HG03520 (cell line): ENCODE measurements around the gene RHBDL1.
"Not testable (repeated sequence)": the region's sequence is repeated elsewhere in the genome, so short reads cannot be mapped to it uniquely, and the experiment has no call there.

ENCODE experiments used
- ATAC-seq: cut with Tn5 transposase; IDR thresholded peaks from one replicate; pipeline ENCODE4 v1.9.1; 2021; ENCODE audit warnings: mild to moderate bottlenecking, moderate library complexity; ENCODE audit not compliant: unreplicated experiment

The RHBDL1 gene

GRCh38 chr16:684071-684794 is 8.8 kb downstream of the RHBDL1 start, which contains the start of gene JMJD8:
TSS of gene JMJD8 (minus strand) at chr16:684334. CDS start at chr16:684319, 15 bp downstream.
- ATAC-seq, result peak; percentile 69

DNA sequence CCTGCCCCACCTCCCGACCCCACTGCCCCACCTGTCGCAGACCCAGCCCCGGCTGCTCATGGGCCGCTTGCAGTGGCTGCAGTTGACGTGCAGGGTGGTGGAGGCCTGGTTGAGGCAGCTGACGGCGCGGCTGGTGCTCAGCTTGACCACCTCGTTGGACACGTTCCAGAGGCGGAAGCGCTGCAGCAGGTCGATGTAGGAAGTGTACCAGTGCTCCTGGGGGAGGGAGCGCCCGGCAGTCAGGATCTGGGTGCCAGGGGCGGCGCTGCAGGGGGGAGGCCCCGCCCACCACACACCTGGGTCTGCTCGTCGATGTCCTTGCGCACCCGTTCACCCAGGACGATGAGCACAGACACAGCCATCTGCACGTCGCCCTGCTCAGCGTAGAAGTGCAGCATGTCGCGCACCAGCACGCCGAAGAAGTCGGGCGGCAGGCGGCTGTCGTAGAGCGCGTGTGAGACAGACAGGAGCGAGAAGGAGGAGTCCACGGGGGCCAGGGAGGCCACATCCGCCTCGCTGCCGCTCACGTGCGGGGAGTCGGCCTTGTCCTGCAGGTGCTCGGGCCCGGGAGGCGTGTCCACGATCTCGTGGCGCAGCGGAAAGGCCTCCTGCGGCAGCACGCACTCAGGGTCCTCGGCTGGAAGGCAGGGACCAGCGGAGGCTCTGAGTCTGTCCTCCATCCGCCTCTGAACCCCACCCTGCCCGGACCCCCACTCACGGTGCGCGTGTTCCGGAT is 9.7 kb downstream of the RHBDL1 start:
- no peak for ATAC-seq

GRCh38 chr16:685967-686366 is 10.5 kb downstream of the RHBDL1 start:
- no peak for ATAC-seq

DNA sequence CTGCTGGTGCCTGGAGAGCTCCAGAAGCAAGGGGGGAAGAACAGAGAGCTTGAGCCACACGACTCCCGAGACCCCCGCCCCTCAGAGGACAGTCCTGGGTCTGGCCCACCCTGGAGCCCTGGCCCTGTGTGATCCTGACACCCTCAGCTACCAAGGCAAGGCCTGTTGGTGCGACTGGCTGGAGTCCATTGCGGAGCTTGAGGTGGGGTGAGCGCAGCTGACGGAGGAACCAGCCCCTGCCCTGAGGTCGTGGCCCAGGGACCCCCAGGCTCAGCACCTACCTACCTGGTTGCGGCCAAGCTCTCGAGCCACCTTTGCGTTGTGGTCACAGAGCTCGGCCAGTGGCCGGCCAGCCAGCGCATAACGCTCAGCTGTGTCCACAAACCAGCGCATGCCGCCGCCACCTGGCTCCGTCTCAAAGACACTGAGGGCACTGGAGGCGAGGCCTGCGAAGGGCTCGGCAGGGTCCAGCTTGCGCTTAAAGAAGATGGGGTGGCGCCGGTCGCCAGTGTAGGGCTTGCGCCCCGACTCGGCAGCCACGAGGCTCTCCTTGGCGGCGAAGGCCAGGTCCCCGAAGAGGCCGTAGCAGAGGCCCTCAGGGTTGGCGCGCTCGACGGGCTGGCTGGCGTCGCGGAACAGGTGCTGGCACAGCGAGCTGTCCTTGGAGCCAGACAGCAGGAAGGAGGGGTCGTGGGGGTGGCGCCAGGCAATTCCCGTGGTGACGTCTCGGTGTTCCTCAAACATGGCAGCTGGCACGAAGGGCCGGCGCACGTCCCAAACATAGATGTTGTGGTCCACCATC is 11.2 kb downstream of the RHBDL1 start:
- no peak for ATAC-seq

DNA sequence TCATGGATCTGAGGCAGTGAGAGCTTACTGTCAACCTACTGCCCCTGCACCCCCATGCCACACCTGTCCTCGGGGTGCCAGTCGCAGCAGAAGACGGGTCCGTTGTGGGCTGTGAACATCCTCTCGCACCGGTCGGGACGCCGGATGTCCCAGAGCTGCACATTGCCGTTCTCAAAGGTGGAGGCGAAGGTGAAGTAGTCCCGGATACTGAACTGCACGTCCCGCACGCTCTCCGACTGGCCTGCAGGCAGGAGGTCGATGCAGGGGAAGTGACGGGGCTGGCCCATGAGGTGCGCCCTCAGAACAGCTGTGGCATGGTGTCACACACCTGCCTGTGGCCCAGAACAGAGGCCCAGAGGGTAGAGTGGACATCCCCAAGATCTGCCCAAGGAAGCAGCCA is 12.0 kb downstream of the RHBDL1 start:
- no peak for ATAC-seq

DNA sequence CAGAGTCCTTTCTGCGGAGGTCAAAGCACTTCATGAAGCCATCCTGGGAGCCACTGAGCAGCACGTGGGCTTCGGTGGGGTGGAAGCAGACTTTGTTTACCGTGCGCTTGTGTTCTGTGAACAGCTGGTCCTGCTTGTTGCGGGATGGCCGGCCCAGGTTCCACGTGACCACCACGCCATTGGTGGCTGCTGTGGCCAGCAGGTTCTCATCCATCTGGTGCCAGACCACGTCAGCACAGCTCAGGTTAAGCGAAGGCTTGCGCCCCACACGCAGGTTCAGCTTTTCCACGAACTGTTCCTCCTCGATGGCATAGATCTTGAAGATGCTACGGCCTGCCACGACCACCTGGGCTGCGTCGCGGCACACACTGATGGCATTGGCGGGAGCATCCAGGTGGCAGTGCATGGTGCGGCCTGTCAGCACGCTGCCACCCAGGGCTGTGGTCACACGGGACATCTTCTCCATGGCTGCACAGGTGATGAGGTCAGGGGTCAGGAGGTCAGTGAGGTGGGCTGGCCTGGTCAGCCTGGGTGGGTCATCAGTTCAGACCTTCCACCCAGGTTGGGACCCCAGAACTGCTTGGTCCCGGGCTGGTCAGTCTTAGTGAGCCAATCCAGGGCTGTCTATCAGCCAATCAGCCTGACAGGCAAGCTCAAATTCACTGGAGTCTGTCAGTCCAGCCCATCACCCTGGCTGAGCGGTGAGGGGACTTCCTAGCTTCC is 13.9 kb downstream of the RHBDL1 start:
- no peak for ATAC-seq

GRCh38 chr16:691242-691641 is 15.8 kb downstream of the RHBDL1 start:
- not testable (repeated sequence) for ATAC-seq

GRCh38 chr16:692356-693108 is 17.1 kb downstream of the RHBDL1 start:
- no peak for ATAC-seq

GRCh38 chr16:693364-693763 is 17.9 kb downstream of the RHBDL1 start:
- no peak for ATAC-seq

DNA sequence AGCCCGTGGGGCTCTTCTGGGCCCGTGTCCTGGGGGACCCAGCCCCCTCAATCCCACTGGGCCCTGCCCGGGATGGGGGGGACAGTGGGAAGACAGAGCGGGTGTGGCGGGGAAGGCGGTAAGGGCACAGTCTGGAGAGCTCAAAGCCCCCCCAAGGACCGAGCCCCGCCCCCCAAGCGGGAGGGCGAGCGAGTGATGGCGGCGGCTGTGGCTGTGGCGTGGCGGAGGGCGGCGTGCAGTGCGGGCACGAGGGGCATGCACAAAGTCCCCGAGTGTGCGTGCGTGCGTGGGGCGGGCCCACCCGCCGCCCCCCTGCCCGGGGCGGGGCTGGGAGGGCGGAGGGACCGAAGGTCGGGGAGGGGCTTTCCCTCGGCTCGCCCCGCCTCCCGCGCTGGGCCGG is 18.3 kb downstream of the RHBDL1 start:
- ATAC-seq, result no peak

DNA sequence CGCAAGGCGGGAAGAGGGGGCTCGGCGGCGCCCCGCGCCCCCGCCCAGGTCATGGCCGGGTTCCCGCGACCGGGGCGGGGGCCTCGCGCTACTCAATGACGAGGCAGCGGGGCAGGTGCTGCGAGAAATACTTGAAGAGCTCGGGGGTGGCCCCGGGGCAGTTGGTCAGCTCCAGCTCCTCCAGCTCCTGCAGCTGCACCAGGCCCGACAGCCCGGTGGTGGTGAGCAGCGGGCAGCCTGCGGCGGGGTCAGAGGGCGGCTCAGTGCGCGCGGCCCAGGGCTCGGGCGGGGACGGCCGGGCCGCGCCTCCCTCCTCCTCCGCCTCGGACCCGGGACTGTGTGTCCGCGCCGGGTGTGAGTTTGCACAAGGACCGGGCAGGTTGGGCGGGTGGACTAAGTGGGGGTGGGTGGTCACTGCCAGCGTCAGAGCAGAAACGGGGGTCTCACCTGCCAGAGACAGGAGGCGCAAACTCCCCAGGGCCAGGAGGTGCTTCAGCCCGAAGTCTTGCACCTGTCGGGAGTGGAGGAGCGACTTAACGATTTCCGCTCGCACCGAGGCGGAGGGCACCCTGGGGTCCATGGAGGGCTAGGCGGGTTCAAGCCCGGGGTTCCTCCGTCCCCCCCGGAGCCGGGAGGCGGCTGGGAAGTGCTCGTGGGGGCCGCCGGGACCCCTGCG is 18.9 kb downstream of the RHBDL1 start:
- no peak for ATAC-seq

DNA sequence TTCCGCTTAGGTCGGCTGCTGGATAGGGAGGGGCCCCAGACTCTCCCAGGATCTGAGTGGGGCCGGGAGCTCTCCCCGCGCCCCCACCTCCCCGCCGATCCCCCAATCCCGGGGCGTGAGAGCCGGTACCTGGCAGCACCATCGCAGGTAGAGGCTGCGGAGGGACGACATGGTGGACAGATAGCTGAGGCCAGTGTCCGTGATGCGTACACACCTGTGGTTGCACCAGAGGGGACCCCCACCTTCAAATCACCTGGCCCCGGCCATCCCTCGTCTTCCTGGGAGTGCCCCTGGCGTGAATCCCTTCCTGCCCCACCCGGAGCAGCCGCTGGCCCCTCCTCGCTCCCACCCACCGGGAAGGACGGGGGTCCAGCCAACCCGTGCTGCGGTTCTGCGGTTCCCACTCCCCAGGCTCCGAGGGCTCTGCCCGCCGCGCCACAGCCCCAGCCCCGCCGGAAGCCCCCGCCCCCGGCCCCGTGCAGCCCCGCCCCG is 19.4 kb downstream of the RHBDL1 start:
- ATAC-seq, result no peak

DNA sequence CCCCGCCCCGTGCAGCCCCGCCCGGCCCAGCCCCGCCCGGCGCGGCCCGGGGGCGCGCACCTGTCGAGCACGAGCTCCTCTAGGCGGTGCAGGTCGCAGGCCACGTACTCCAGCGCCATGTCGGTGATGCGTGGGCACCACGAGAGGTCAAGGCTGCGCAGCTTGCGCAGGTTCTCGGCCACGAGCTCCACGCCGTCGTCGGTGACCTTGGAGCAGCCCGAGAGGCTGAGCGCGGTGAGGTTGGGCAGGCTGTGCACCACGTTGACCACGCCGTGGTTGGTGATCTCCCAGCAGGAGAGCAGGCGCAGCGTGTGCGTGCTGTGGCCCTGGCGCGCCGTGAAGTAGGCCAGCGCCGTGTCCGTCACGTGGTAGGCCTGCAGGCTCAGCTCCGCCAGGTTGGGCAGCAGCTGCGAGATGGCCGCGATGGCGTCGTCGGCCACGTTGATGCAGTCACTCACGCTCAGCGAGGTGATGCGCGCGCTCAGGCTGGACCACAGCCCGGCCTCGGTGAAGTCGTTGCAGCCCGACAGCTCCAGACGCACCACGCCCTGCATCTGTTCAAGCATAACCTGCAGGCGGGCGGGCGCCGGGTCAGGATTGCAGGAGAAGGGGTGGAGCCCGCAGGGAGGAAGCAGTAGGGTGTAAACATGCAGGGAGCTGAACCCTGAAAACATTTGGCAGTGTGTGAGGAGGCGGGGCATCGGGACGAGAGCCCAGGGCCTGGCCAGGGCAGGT is 20.1 kb downstream of the RHBDL1 start:
- no peak for ATAC-seq

DNA sequence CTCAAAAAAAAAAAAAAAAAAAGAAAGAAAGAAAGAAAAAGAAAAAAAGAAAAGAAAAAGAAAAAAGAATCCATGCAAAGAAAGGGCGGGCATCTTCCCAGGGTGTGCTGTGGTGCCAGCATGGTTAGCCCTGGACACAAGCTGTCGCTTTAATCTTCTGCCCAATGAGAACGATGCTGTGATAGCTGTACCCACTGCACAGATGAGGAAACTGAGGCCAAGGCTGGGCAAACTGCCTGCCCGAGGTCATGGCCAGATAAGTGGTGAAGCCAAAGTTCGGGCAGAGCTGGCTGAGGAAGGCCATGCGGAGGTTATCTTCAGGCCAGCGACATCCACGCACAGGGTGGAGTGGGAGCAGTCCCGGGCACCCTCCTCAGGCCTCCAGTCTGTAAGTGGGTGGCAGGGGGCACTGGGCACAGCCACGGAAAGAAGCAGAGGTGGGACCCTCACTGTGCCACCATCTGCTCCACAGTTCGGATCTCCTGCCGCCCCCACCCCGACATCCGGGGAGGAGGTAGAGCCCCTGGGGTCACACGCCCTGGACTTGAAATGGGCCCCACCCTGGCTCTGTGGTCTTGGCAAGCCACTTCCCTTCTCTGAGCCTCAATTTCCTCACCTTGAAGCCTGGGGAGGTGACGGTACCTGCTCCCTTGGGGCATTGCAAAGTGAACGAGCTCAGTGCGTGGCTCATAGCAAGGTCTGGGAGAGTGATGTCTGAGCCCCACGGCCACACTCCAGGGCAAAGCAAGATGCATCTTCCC is 23.6 kb downstream of the RHBDL1 start:
- ATAC-seq, result no peak

GRCh38 chr16:700684-701584 is 25.5 kb downstream of the RHBDL1 start:
- ATAC-seq, result no peak

GRCh38 chr16:702341-702740 is 26.9 kb downstream of the RHBDL1 start:
- ATAC-seq, result no peak

- ATAC-seq, result no peak
Observed at GRCh38 chr16:703406-703805, 27.9 kb downstream of the RHBDL1 start.
